Fibroblast of the aortic adventitia (primary cell): ENCODE data around the gene TJAP1. TPM values are rescaled to one million over a fixed set of nuclear protein-coding genes. Genes with fewer than 3 reads are reported as not detected.
"Not testable (repeated sequence)": the region's sequence is repeated elsewhere in the genome, so short reads cannot be mapped to it uniquely, and the experiment has no call there.

Experiments
- DNase-seq: peaks from one replicate; pipeline ENCODE4 v3.0.0-alpha.2; 2010; ENCODE audit warnings: low read depth
- H3K4me3 ChIP-seq: 2 replicates; pipeline ENCODE4 v1.5.1; 2011; ENCODE audit warnings: low read depth, mild to moderate bottlenecking, control low read depth, low read length, moderate library complexity
- total RNA-seq: library from RNA; depleted of rRNA; stranded (reverse); fragments of >200 nt; gene quantifications from 2 replicates; pipeline ENCODE4 v1.2.3, GENCODE V29; 2012; ENCODE audit warnings: low replicate concordance
- TF ChIP-seq, protein P1 (sequence below): IDR thresholded peaks from 2 replicates; pipeline ENCODE4 v1.5.1; 2011; ENCODE audit warnings: mild to moderate bottlenecking, low read length, control low read depth, inconsistent platforms; ENCODE audit not compliant: insufficient read depth

The TJAP1 gene
- total RNA-seq, 1 donor, result 14.2 TPM

GRCh38 chr6:43523284-43523683 is 45.9 kb downstream of the TJAP1 start:
- TF ChIP-seq, protein P1, sequence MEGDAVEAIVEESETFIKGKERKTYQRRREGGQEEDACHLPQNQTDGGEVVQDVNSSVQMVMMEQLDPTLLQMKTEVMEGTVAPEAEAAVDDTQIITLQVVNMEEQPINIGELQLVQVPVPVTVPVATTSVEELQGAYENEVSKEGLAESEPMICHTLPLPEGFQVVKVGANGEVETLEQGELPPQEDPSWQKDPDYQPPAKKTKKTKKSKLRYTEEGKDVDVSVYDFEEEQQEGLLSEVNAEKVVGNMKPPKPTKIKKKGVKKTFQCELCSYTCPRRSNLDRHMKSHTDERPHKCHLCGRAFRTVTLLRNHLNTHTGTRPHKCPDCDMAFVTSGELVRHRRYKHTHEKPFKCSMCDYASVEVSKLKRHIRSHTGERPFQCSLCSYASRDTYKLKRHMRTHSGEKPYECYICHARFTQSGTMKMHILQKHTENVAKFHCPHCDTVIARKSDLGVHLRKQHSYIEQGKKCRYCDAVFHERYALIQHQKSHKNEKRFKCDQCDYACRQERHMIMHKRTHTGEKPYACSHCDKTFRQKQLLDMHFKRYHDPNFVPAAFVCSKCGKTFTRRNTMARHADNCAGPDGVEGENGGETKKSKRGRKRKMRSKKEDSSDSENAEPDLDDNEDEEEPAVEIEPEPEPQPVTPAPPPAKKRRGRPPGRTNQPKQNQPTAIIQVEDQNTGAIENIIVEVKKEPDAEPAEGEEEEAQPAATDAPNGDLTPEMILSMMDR, result no peak
- no peak overlapping the region for H3K4me3 ChIP-seq
- no peak for DNase-seq

GRCh38 chr6:43524483-43524961 is 47.2 kb downstream of the TJAP1 start:
- H3K4me3 ChIP-seq, result no peak overlapping the region
- DNase-seq, result no peak
- TF ChIP-seq, protein P1, result no peak

DNA sequence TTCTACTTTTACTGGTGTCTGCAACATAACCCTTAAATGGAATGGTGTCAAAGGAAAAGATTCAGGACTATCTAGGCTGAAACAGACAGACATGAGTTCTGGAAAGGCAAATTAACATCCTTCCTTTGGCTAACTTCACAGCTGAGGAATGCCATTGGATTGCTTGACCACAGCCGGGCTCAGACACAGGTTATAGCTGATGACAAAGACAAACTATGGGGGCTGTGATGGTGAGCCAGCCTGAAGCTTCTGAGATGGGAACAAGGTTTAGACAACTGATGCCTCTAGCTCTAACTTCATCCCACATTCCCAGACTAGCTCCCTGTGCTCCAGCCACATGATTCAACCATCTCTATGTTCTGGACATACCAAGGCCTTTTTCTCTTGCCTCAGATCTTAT is 54.8 kb downstream of the TJAP1 start:
- no peak for DNase-seq
- TF ChIP-seq, protein P1, result no peak
- no peak overlapping the region for H3K4me3 ChIP-seq

GRCh38 chr6:43538986-43539385 is 61.6 kb downstream of the TJAP1 start:
- not testable (repeated sequence) for DNase-seq, H3K4me3 ChIP-seq

DNA sequence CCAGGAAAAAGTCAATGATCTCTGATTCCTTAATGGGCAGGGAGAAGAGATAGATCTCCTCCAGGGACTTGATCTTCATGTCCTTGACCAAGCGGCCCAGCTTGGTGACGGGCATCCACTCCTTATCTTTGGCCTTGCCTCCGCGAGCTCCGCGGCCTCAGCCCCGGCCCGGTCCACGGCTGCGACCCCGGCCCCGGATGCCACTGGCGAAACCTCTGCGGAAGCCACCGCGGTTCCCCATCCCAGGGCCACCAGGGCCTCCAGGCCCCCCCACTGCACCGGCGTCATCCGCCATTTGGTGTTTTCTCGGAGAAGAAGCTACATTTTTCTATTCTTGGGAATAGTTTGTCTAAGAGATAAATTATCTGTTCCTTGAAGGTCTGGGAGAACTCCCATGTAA is 62.0 kb downstream of the TJAP1 start:
- DNase-seq, H3K4me3 ChIP-seq: not testable (repeated sequence)

DNA sequence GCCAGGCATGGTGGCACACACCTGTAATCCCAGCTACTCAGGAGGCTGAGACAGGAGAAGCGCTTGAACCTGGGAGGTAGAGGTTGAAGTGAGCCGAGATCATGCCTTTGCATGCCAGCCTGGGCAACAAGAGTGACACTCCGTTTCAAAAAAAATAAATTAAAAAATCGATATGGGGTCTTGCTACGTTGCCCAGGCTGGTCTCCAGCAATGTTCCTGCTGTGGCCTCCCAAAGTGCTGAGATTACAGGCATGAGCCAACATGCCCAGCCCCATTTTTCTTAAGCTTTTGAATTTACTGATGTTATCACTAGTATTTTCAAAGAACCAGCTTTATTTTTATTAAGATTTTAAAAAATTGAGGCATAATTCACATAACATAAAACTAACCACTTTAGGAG is 63.1 kb downstream of the TJAP1 start:
- TF ChIP-seq, protein P1, result no peak
- DNase-seq, result no peak
- no peak overlapping the region for H3K4me3 ChIP-seq

GRCh38 chr6:43541774-43542471 is 64.6 kb downstream of the TJAP1 start:
- H3K4me3 ChIP-seq, result no peak overlapping the region
- TF ChIP-seq, protein P1, result no peak
- DNase-seq, result no peak

GRCh38 chr6:43544461-43544860 is 67.1 kb downstream of the TJAP1 start:
- TF ChIP-seq, protein P1, result no peak
- H3K4me3 ChIP-seq, result no peak overlapping the region
- DNase-seq, result no peak
